Left lung (tissue), 10 donors: ENCODE data around the gene NLRC5. TPM values are rescaled to one million over a fixed set of nuclear protein-coding genes. Genes with fewer than 3 reads are reported as not detected.

ENCODE experiments used
- ATAC-seq: fragments of 200-7000 bp; cut with Tn5 transposase; one replicate; pipeline ENCODE4 v1.9.1; 2020; ENCODE audit warnings: moderate library complexity
- DNase-seq, 4 donors: peaks; one replicate each; pipeline ENCODE4 v3.0.0-alpha.2; 2013 to 2020
- H3K27ac ChIP-seq, 2 donors: fragments of 200-600 bp; sonication (generic) in 1 of 2; one replicate each; pipeline versions ENCODE4 v1.5.0 to v1.8.0; 2020 to 2021
- H3K27me3 ChIP-seq, 2 donors: fragments of 200-600 bp; sonication (generic) in 1 of 2; one replicate each; pipeline versions ENCODE4 v1.5.0 to v1.8.0; 2020 to 2021
- H3K36me3 ChIP-seq, 2 donors: fragments of 200-600 bp; sonication (generic) in 1 of 2; one replicate each; pipeline versions ENCODE4 v1.5.0 to v1.8.0; 2020 to 2021
- H3K4me1 ChIP-seq, 2 donors: fragments of 200-600 bp; one replicate each; pipeline ENCODE4 v1.8.0; 2021
- H3K4me3 ChIP-seq, 2 donors: fragments of 200-600 bp; sonication (generic) in 1 of 2; one replicate each; pipeline versions ENCODE4 v1.5.0 to v1.8.0; 2020 to 2021; ENCODE audit warnings: mild to moderate bottlenecking in 1 of 2
- H3K9me3 ChIP-seq, 2 donors: fragments of 200-600 bp; sonication (generic) in 1 of 2; one replicate each; pipeline versions ENCODE4 v1.5.0 to v1.8.0; 2020 to 2021
- CTCF ChIP-seq, 2 donors: fragments of 200-600 bp; sonication (generic) in 1 of 2; IDR thresholded peaks; one replicate each; pipeline versions ENCODE4 v1.5.0 to v1.8.0; 2021; ENCODE audit warnings: antibody characterized with exemption in 2 of 2
- intact Hi-C, 2 donors: fragments of 100-400 bp; cut with DNase I; formaldehyde crosslinking; loops; one replicate each; pipeline versions ENCODE4 v1.11.2 to v1.14.2; 2022
- polyA plus RNA-seq, 6 donors: library from polyadenylated mRNA; unstranded; fragments of 120-200 nt; gene quantifications; one replicate each; pipeline ENCODE4 v1.2.1, GENCODE V29; 2013; ENCODE audit not compliant: insufficient read length in 6 of 6
- total RNA-seq, 2 donors: library from RNA; stranded (reverse); fragmentation: NEBNext Ultra II Directional; extraction: Animal tissue kit (Norgen Biotek cat#: 25700); gene quantifications; one replicate each; pipeline ENCODE4 v1.2.1, GENCODE V29; 2021
- donor health status: DM: no; HTN: yes; CAD: no.
- donor health status: DM: no; HTN: no; CAD: no.

NLRC5 gene
- total and polyA plus RNA-seq, 8 donors: 9.8 to 93.3 (median 12.9) TPM

- no peak overlapping the region for H3K4me3 ChIP-seq
- no peaks in the 10 kb centered on the region for H3K27me3 ChIP-seq
- H3K4me1 ChIP-seq: peaks cover 5 to 59% of the 10 kb centered on the region in 2 donors
- H3K27ac ChIP-seq: peak overlapping the region; percentile 63 to 76
- TF ChIP-seq CTCF (IDR thresholded peaks at IDR 0.05): no peak
- no peaks in the 10 kb centered on the region for H3K9me3 ChIP-seq
- intact Hi-C loops: no loop called here
- ATAC-seq (no peak), DNase-seq (no peak)
- H3K36me3 ChIP-seq: peaks cover 0 to 20% of the 10 kb centered on the region in 2 donors
Observed at GRCh38 chr16:57013902-57014301, 24.5 kb downstream of the NLRC5 start.

- no peaks in the 10 kb centered on the region for H3K9me3 ChIP-seq
- H3K36me3 ChIP-seq: peaks cover 0 to 41% of the 10 kb centered on the region in 2 donors
- no peak overlapping the region for H3K27ac ChIP-seq
- H3K4me1 ChIP-seq: peaks cover 5 to 47% of the 10 kb centered on the region in 2 donors
- H3K4me3 ChIP-seq: no peak overlapping the region
- DNase-seq (no peak), ATAC-seq (no peak)
- H3K27me3 ChIP-seq: no peaks in the 10 kb centered on the region
- intact Hi-C loops: no loop called here
- TF ChIP-seq CTCF (IDR thresholded peaks at IDR 0.05): no peak
Observed at GRCh38 chr16:57016301-57016700, 26.9 kb downstream of the NLRC5 start.

- intact Hi-C loops: no loop called here
- TF ChIP-seq CTCF (IDR thresholded peaks at IDR 0.05): no peak
- DNase-seq: no peak
- no peaks in the 10 kb centered on the region for H3K27me3 ChIP-seq
- H3K4me3 ChIP-seq: no peak overlapping the region
- peaks cover 0 to 47% of the 10 kb centered on the region in 2 donors for H3K36me3 ChIP-seq
- H3K27ac ChIP-seq: no peak overlapping the region
- peaks cover 5 to 45% of the 10 kb centered on the region in 2 donors for H3K4me1 ChIP-seq
- no peak for ATAC-seq
- H3K9me3 ChIP-seq: no peaks in the 10 kb centered on the region
Observed at GRCh38 chr16:57016831-57017230, 27.5 kb downstream of the NLRC5 start.

GRCh38 chr16:57017251-57017650 lies 27.9 kb downstream of the NLRC5 start:
- H3K4me3 ChIP-seq: no peak overlapping the region
- DNase-seq: no peak
- no peaks in the 10 kb centered on the region for H3K9me3 ChIP-seq
- peaks cover 5 to 41% of the 10 kb centered on the region in 2 donors for H3K4me1 ChIP-seq
- H3K27me3 ChIP-seq: no peaks in the 10 kb centered on the region
- no peak overlapping the region for H3K27ac ChIP-seq
- intact Hi-C loops: no loop called here
- no peak for TF ChIP-seq CTCF (IDR thresholded peaks at IDR 0.05)
- H3K36me3 ChIP-seq: peaks cover 0 to 51% of the 10 kb centered on the region in 2 donors
- ATAC-seq: no peak

- TF ChIP-seq CTCF (IDR thresholded peaks at IDR 0.05): no peak
Observed at GRCh38 chr16:57019746-57020145, 30.4 kb downstream of the NLRC5 start.

More at GRCh38 chr16:57019746-57020145, 30.4 kb downstream of the NLRC5 start:
- intact Hi-C loops: no loop called here
- no peaks in the 10 kb centered on the region for H3K9me3 ChIP-seq
- H3K27ac ChIP-seq: no peak overlapping the region
- H3K4me3 ChIP-seq: no peak overlapping the region
- peaks cover 0 to 76% of the 10 kb centered on the region in 2 donors for H3K36me3 ChIP-seq
- no peaks in the 10 kb centered on the region for H3K27me3 ChIP-seq
- ATAC-seq (no peak), DNase-seq (no peak)
- peaks cover 0 to 36% of the 10 kb centered on the region in 2 donors for H3K4me1 ChIP-seq
